HCT116 (cell line): ENCODE data around the gene GCAT. TPM values are rescaled to one million over a fixed set of nuclear protein-coding genes. Genes with fewer than 3 reads are reported as not detected.

Source experiments
- ATAC-seq: fragments of 200-7000 bp; cut with Tn5 transposase; 2 replicates; pipeline ENCODE4 v1.9.1; 2020; ENCODE audit warnings: mild to moderate bottlenecking, moderate library complexity
- BruUV-seq: library from RNA; stranded (reverse); fragments of 400-500 nt; replicated peaks from 2 replicates; lab custom pipeline; 2021; lab: Mats Ljungman, UMichigan
- CTCF ChIA-PET: fragments of 300-600 bp; sonication (Branson Sonifier 250); formaldehyde crosslinking; loops from one replicate; lab custom pipeline; 2021; ENCODE audit warnings: antibody characterized with exemption; lab: Charles Lee
- POLR2A ChIA-PET: fragments of 300-600, 350-600 bp; sonication (Branson Sonifier 250); formaldehyde crosslinking; loops from one replicate; lab custom pipeline; 2021; ENCODE audit warnings: antibody characterized with exemption; lab: Charles Lee
- RAD21 ChIA-PET, 2 experiments: fragments of 300-600 bp; sonication (Branson Sonifier 250); formaldehyde crosslinking; loops; one replicate each; lab custom pipeline; 2023; ENCODE audit warnings: low total read pairs in 2 of 2; ENCODE audit not compliant: uncharacterized antibody in 2 of 2, unreplicated experiment in 2 of 2, low non-redundant PET in 1 of 2; lab: Charles Lee
- DNase-seq: peaks from one replicate; pipeline ENCODE4 v3.0.0-alpha.2; 2010; ENCODE audit warnings: low read depth, low spot score
- H2AFZ ChIP-seq: fragments of 200-600 bp; shearing (Covaris generic), sonication (generic); 2 replicates; pipeline ENCODE4 v1.6.1; 2017; ENCODE audit warnings: low read depth, mixed run types, mixed read lengths, antibody characterized with exemption, low read length; ENCODE audit not compliant: poor library complexity, severe bottlenecking
- H3K27ac ChIP-seq: 2 replicates; pipeline ENCODE4 v1.5.1; 2012; ENCODE audit warnings: low read depth, low read length
- H3K27me3 ChIP-seq: fragments of 200-600 bp; sonication (generic); 2 replicates; pipeline ENCODE4 v1.6.1; 2016; ENCODE audit warnings: mixed run types, low read length, mixed read lengths; ENCODE audit not compliant: insufficient read depth
- H3K36me3 ChIP-seq, 2 experiments: fragments of 200-500 bp in 1 of 2; fragments of 200-600 bp in 1 of 2; sonication (Bioruptor generic) in 1 of 2; sonication (generic) in 1 of 2; 2 replicates each; pipeline versions ENCODE4 v1.5.1 to v1.6.1; 2014 to 2016; ENCODE audit warnings: low read length in 2 of 2, inconsistent platforms in 1 of 2, mixed read lengths in 1 of 2, mixed run types in 1 of 2; ENCODE audit not compliant: insufficient read depth in 2 of 2, control insufficient read depth in 1 of 2
- H3K4me1 ChIP-seq, 2 experiments: fragments of 200-600 bp in 1 of 2; sonication (generic) in 1 of 2; 2 replicates each; pipeline versions ENCODE4 v1.5.1 to v1.6.1; 2012 to 2017; ENCODE audit warnings: low read length in 2 of 2, inconsistent platforms in 1 of 2, mild to moderate bottlenecking in 1 of 2, mixed read lengths in 1 of 2, mixed run types in 1 of 2, moderate library complexity in 1 of 2; ENCODE audit not compliant: insufficient read depth in 2 of 2, control insufficient read depth in 1 of 2
- H3K4me2 ChIP-seq: fragments of 200-600 bp; sonication (generic); 2 replicates; pipeline ENCODE4 v1.6.1; 2017; ENCODE audit warnings: mixed run types, low read length, mixed read lengths
- H3K4me3 ChIP-seq, 2 experiments: fragments of 200-600 bp in 1 of 2; sonication (generic) in 1 of 2; replicated peaks in 1 of 2; 2 replicates each; pipeline ENCODE4 v1.5.1; 2011 to 2016; ENCODE audit warnings: low read length in 2 of 2, control low read depth in 1 of 2, low read depth in 1 of 2, mild to moderate bottlenecking in 1 of 2, mixed read lengths in 1 of 2, mixed run types in 1 of 2
- H3K79me2 ChIP-seq: fragments of 200-600 bp; sonication (generic); 2 replicates; pipeline ENCODE4 v1.6.1; 2017; ENCODE audit warnings: mild to moderate bottlenecking, mixed run types, low read length, moderate library complexity, mixed read lengths; ENCODE audit not compliant: insufficient read depth
- H3K9ac ChIP-seq: fragments of 200-600 bp; sonication (generic); 2 replicates; pipeline ENCODE4 v1.6.1; 2016; ENCODE audit warnings: low read length, mixed read lengths
- H3K9me2 ChIP-seq: fragments of 200-600 bp; sonication (generic), shearing (Covaris generic); 2 replicates; pipeline ENCODE4 v1.6.1; 2017; ENCODE audit warnings: mixed run types, mild to moderate bottlenecking, moderate library complexity; ENCODE audit not compliant: insufficient read depth
- H3K9me3 ChIP-seq, 2 experiments: fragments of 200-500 bp in 1 of 2; fragments of 200-600 bp in 1 of 2; sonication (Bioruptor generic) in 1 of 2; sonication (generic) in 1 of 2; 2 replicates each; pipeline ENCODE4 v1.6.1; 2014 to 2017; ENCODE audit warnings: low read length in 2 of 2, mixed read lengths in 2 of 2, inconsistent platforms in 1 of 2, low read depth in 1 of 2, mild to moderate bottlenecking in 1 of 2, mixed run types in 1 of 2, moderate library complexity in 1 of 2; ENCODE audit not compliant: control insufficient read depth in 1 of 2, insufficient read depth in 1 of 2
- H4K20me1 ChIP-seq: fragments of 200-600 bp; sonication (generic), shearing (Covaris generic); 2 replicates; pipeline ENCODE4 v1.6.1; 2017; ENCODE audit warnings: mixed run types, mild to moderate bottlenecking, moderate library complexity; ENCODE audit not compliant: insufficient read depth
- CBX3 ChIP-seq: IDR thresholded peaks from 2 replicates; pipeline ENCODE4 v1.6.1; 2012; ENCODE audit warnings: low read depth
- ELF1 ChIP-seq: IDR thresholded peaks from 2 replicates; pipeline ENCODE4 v1.6.1; 2012; ENCODE audit warnings: low read depth, borderline replicate concordance
- JUND ChIP-seq: IDR thresholded peaks from 2 replicates; pipeline ENCODE4 v1.6.1; 2012
- RAD21 ChIP-seq: IDR thresholded peaks from 2 replicates; pipeline ENCODE4 v1.6.1; 2012; ENCODE audit warnings: low read depth, mild to moderate bottlenecking
- SP1 ChIP-seq: IDR thresholded peaks from 2 replicates; pipeline ENCODE4 v1.6.1; 2012; ENCODE audit warnings: low read depth
- TCF7L2 ChIP-seq: IDR thresholded peaks from 2 replicates; pipeline ENCODE4 v1.7.0; 2011; ENCODE audit warnings: borderline replicate concordance, inconsistent platforms; ENCODE audit not compliant: insufficient read depth, insufficient read length; ENCODE audit errors: extremely low read depth
- ZFX ChIP-seq: fragments of 450-650 bp; IDR thresholded peaks from 2 replicates; pipeline ENCODE4 v1.6.1; 2017
- intact Hi-C: fragments of 100-400 bp; cut with micrococcal nuclease; formaldehyde crosslinking; loops from 2 replicates; pipeline ENCODE4 v1.10.0; 2022
- total RNA-seq: library from RNA; stranded (reverse); gene quantifications from one replicate; pipeline ENCODE4 v1.2.1, GENCODE V29; 2021; ENCODE audit not compliant: unreplicated experiment
- TF ChIP-seq, protein P1 (sequence below): IDR thresholded peaks from 2 replicates; pipeline ENCODE4 v1.6.1; 2012

Gene GCAT
- total RNA-seq, 1 experiment from 2014 or later, result 88.7 TPM

DNA sequence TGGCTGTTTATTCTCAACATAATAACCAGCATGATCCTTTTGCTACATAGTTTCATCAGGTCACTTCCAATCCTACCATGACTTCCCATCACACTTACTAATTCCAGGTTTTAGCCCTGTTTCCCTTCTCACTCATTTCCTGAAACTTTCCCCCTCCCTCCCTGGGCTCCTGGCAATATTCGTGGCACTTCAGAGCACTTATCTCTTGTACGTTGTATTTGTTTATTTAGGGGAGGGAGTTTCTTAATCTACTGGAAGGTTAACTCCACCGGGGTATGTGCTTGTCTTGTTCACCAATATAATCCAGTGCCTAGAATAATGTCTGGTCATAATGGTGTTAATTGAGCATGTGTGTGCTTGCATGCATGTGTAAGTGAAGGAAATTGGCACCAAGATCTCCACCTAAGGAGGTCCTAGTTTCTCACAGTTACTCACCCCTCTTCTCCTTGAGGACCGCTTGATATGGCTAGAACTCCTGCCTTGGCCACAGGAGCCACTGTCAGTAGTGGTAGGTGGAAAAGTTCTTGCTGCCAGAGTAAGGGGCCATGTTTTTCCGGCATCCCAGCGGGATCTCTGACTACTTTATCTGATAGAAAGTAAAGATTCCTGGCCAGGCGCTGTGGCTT, 53.2 kb downstream of the GCAT start:
- H3K9me3 ChIP-seq, result no peaks in the 10 kb centered on the region
- no peak for DNase-seq
- ChIA-PET POLR2A (interaction anchor here (1.0 kb wide), 1 partner anchor 41 kb away, joined by 3 read pairs; no protein-coding TSS in a partner anchor), RAD21 (no interaction called here), CTCF (interaction anchor here (0.7 to 3.9 kb wide), 2 partner anchors 10 to 43 kb away, joined by 3 to 33 read pairs; no protein-coding TSS in a partner anchor)
- H3K79me2 ChIP-seq, result peaks cover 93% of the 10 kb centered on the region
- H3K9me2 ChIP-seq, result no peaks in the 10 kb centered on the region
- H3K27ac ChIP-seq, result no peak overlapping the region
- H4K20me1 ChIP-seq, result peaks cover 6% of the 10 kb centered on the region
- H3K4me1 ChIP-seq, result peaks cover 0 to 5% of the 10 kb centered on the region in 2 experiments; a peak in 2 of 4 replicates
- H3K4me2 ChIP-seq, result no peak overlapping the region
- intact Hi-C loops, result no loop called here
- no peaks in the 10 kb centered on the region for H3K27me3 ChIP-seq
- no TSS peak for BruUV-seq
- no peak overlapping the region for H3K4me3 ChIP-seq
- TF ChIP-seq RAD21, result no peak
- TF ChIP-seq, protein P1, sequence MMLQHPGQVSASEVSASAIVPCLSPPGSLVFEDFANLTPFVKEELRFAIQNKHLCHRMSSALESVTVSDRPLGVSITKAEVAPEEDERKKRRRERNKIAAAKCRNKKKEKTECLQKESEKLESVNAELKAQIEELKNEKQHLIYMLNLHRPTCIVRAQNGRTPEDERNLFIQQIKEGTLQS, result no peak
- no peak for TF ChIP-seq CBX3
- TF ChIP-seq ZFX, result no peak
- no peak for TF ChIP-seq SP1
- TF ChIP-seq TCF7L2, result no peak
- no peak for TF ChIP-seq JUND
- no peak for TF ChIP-seq ELF1
- no peak for ATAC-seq
- peaks cover 41 to 78% of the 10 kb centered on the region in 2 experiments for H3K36me3 ChIP-seq
- no peak overlapping the region for H3K9ac ChIP-seq
- no peak overlapping the region for H2AFZ ChIP-seq
